GM23338 (cell line): ENCODE results near the gene BCL11B. TPM values are rescaled to one million over a fixed set of nuclear protein-coding genes. Genes with fewer than 3 reads are reported as not detected.

ENCODE experiments used
- ATAC-seq: fragments of 200-7000 bp; cut with Tn5 transposase; 3 replicates; pipeline ENCODE4 v1.9.1; 2020
- DNase-seq: peaks from one replicate; pipeline ENCODE4 v3.0.0-alpha.2; 2015; ENCODE audit warnings: low spot score
- H2AFZ ChIP-seq: fragments of 200-600 bp; sonication (generic); 2 replicates; pipeline ENCODE4 v1.8.0; 2016; ENCODE audit warnings: antibody characterized with exemption, mild to moderate bottlenecking, moderate library complexity
- H3F3A ChIP-seq: fragments of 200-600 bp; sonication (generic); replicated peaks from 2 replicates; pipeline ENCODE4 v1.8.0; 2017; ENCODE audit warnings: antibody characterized with exemption, mixed run types, low read depth
- H3K27ac ChIP-seq: fragments of 200-600 bp; sonication (generic); 2 replicates; pipeline ENCODE4 v1.6.1; 2016; ENCODE audit warnings: low read depth
- H3K27me3 ChIP-seq: fragments of 200-600 bp; sonication (generic); 2 replicates; pipeline ENCODE4 v1.8.0; 2016; ENCODE audit warnings: mild to moderate bottlenecking, mixed run types, moderate library complexity; ENCODE audit not compliant: insufficient read depth
- H3K36me3 ChIP-seq: fragments of 200-600 bp; sonication (generic); 2 replicates; pipeline ENCODE4 v1.8.0; 2016; ENCODE audit warnings: mild to moderate bottlenecking; ENCODE audit not compliant: insufficient read depth
- H3K4me1 ChIP-seq: fragments of 200-600 bp; sonication (generic); 2 replicates; pipeline ENCODE4 v1.8.0; 2016; ENCODE audit warnings: mild to moderate bottlenecking, moderate library complexity; ENCODE audit not compliant: insufficient read depth
- H3K4me2 ChIP-seq: fragments of 200-600 bp; sonication (generic); 2 replicates; pipeline ENCODE4 v1.7.1; 2017; ENCODE audit warnings: mixed run types
- H3K4me3 ChIP-seq: fragments of 200-600 bp; sonication (generic); 2 replicates; pipeline ENCODE4 v1.6.1; 2016; ENCODE audit warnings: mixed run types
- H3K79me2 ChIP-seq: fragments of 200-600 bp; sonication (generic); replicated peaks from 2 replicates; pipeline ENCODE4 v1.8.0; 2017; ENCODE audit warnings: mild to moderate bottlenecking; ENCODE audit not compliant: insufficient read depth
- H3K9me2 ChIP-seq: fragments of 200-600 bp; sonication (generic); 2 replicates; pipeline ENCODE4 v1.8.0; 2017; ENCODE audit not compliant: insufficient read depth
- H4K20me1 ChIP-seq: fragments of 200-600 bp; sonication (generic); replicated peaks from 2 replicates; pipeline ENCODE4 v1.8.0; 2017; ENCODE audit warnings: mild to moderate bottlenecking; ENCODE audit not compliant: insufficient read depth
- H3K27ac Mint-ChIP-seq: 2 replicates; pipeline ENCODE4 v1.8.0; 2020; ENCODE audit warnings: inconsistent platforms, mild to moderate bottlenecking, moderate library complexity, mixed read lengths
- H3K27me3 Mint-ChIP-seq: 3 replicates; pipeline ENCODE4 v1.8.0; 2022; ENCODE audit warnings: low read depth, mild to moderate bottlenecking, moderate library complexity, mixed read lengths, inconsistent platforms; ENCODE audit not compliant: insufficient read depth, poor library complexity
- H3K36me3 Mint-ChIP-seq: 3 replicates; pipeline ENCODE4 v1.8.0; 2021; ENCODE audit warnings: low read depth, mild to moderate bottlenecking, inconsistent platforms, moderate library complexity, mixed read lengths
- H3K4me1 Mint-ChIP-seq: 3 replicates; pipeline ENCODE4 v1.8.0; 2020; ENCODE audit warnings: mild to moderate bottlenecking, inconsistent platforms, mixed read lengths
- H3K4me3 Mint-ChIP-seq: 3 replicates; pipeline ENCODE4 v1.8.0; 2021; ENCODE audit warnings: moderate library complexity, mild to moderate bottlenecking, inconsistent platforms, mixed read lengths
- H3K9me3 Mint-ChIP-seq: 3 replicates; pipeline ENCODE4 v1.8.0; 2020; ENCODE audit warnings: moderate library complexity, mild to moderate bottlenecking, inconsistent platforms, mixed read lengths
- CREB1 ChIP-seq: fragments of 250-450 bp; sonication (Bioruptor Pico); IDR thresholded peaks from 2 replicates; pipeline ENCODE4 v1.5.0; 2020; ENCODE audit warnings: low read depth, mild to moderate bottlenecking, moderate library complexity
- EZH2 ChIP-seq: fragments of 200-600 bp; sonication (generic); IDR thresholded peaks from one replicate; pipeline ENCODE4 v1.8.0; 2017; ENCODE audit warnings: antibody characterized with exemption, mild to moderate bottlenecking, low read depth; ENCODE audit not compliant: unreplicated experiment
- EZH2phosphoT487 ChIP-seq: fragments of 200-600 bp; sonication (generic); IDR thresholded peaks from one replicate; pipeline ENCODE4 v1.8.1; 2018; ENCODE audit warnings: antibody characterized with exemption; ENCODE audit not compliant: unreplicated experiment
- JUNB ChIP-seq: IDR thresholded peaks from one replicate; pipeline ENCODE4 v1.6.1; 2016; ENCODE audit warnings: antibody characterized with exemption; ENCODE audit not compliant: unreplicated experiment
- NANOG ChIP-seq: IDR thresholded peaks from 2 replicates; pipeline ENCODE4 v1.6.1; 2016; ENCODE audit warnings: antibody characterized with exemption, borderline replicate concordance
- POLR2AphosphoS5 ChIP-seq: IDR thresholded peaks from 2 replicates; pipeline ENCODE4 v1.6.1; 2016; ENCODE audit warnings: antibody characterized with exemption, low read depth
- REST ChIP-seq: IDR thresholded peaks from one replicate; pipeline ENCODE4 v1.6.1; 2018; ENCODE audit warnings: antibody characterized with exemption; ENCODE audit not compliant: unreplicated experiment
- ZNF331 ChIP-seq: fragments of 250-450 bp; sonication (Bioruptor Pico); IDR thresholded peaks from 2 replicates; pipeline ENCODE4 v1.5.0; 2020; ENCODE audit warnings: low read depth, mild to moderate bottlenecking, moderate library complexity
- polyA plus RNA-seq: library from polyadenylated mRNA; unstranded; fragments of >200 nt; fragmentation: Nextera tagmentation; extraction: Ambion mirVana; gene quantifications from 2 replicates; pipeline ENCODE4 v1.2.1, GENCODE V29; 2016
- total RNA-seq: library from RNA; depleted of rRNA; stranded (reverse); fragments of >200 nt; shearing (Covaris generic); gene quantifications from 2 replicates; pipeline ENCODE4 v1.2.3, GENCODE V29; 2014
- TF ChIP-seq, protein P1 (sequence below), 2 experiments: fragments of 200-600 bp in 1 of 2; sonication (generic) in 1 of 2; conservative IDR thresholded peaks; 2 replicates each; pipeline versions ENCODE4 v1.5.1 to v1.6.1; 2016 to 2017; ENCODE audit warnings: antibody characterized with exemption in 2 of 2, low read depth in 2 of 2, mild to moderate bottlenecking in 2 of 2, moderate library complexity in 1 of 2

Gene BCL11B
- total and polyA plus RNA-seq, 2 experiments from 2014 or later = 2.4 to 6.7 TPM

DNA sequence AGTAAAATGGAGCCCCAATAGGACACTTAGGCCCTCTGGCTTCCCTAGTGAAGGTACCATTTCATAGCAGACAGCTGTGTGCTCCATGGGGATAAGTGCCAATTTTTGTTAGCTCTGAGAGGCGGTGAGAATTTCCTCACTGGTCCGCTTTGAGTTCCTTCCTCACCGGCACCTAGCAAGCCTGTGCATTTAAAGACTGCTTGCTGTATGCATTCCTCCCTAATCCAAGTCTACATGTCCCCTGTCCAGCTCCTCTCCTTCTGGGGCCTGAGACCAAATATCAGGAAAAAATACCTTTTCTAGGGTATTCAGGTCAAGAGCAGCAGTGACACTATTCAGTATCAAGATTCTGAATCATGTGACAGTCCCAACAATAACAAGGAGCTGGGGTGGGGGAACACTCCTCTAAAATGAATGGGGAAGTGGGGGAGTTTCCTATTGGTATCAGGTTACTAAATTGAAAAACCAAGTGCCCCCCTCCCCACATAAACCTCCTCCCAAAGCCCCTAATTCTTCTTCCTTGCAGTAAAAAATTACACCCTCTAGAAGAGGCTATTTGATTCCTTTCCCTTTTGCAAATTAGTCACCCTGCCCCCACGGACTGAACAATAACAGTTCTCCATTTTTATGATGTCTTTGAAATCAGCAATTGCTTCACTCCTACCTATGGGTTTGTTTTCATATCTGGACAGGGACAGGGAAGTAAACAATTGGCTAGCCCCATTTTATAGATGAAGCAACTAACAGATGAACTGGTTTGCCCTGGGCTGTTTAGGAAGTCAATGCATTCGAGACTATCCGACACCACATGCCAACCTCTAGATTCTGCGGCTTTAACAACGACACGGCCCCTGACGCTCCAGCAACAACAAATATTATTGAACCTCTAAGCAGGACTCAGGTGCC, 28.9 kb downstream of the BCL11B start:
- H3K79me2 ChIP-seq = peaks cover 74% of the 10 kb centered on the region
- no peak for DNase-seq
- peaks cover 83% of the 10 kb centered on the region for H3K4me1 ChIP-seq
- peak overlapping the region; percentile 81; the same call in 2 of the 3 replicates for H3K4me3 Mint-ChIP-seq
- no peak for ATAC-seq
- H3K4me2 ChIP-seq = peak overlapping the region; percentile 81
- no peak overlapping the region for H2AFZ ChIP-seq
- H3K4me1 Mint-ChIP-seq = peaks cover 84% of the 10 kb centered on the region
- no peaks in the 10 kb centered on the region for H3K36me3 ChIP-seq
- no peak overlapping the region for H3K27ac ChIP-seq
- H3K9me3 Mint-ChIP-seq = no peaks in the 10 kb centered on the region; the same call in 2 of the 3 replicates
- H3K27me3 Mint-ChIP-seq = peaks cover 9% of the 10 kb centered on the region
- H4K20me1 ChIP-seq = no peaks in the 10 kb centered on the region; the same call in 1 of the 2 replicates
- peaks cover 13% of the 10 kb centered on the region for H3F3A ChIP-seq
- TF ChIP-seq CREB1 (CRISPR knock-in tag) = no peak
- TF ChIP-seq EZH2phosphoT487 = no peak
- TF ChIP-seq, protein P1, sequence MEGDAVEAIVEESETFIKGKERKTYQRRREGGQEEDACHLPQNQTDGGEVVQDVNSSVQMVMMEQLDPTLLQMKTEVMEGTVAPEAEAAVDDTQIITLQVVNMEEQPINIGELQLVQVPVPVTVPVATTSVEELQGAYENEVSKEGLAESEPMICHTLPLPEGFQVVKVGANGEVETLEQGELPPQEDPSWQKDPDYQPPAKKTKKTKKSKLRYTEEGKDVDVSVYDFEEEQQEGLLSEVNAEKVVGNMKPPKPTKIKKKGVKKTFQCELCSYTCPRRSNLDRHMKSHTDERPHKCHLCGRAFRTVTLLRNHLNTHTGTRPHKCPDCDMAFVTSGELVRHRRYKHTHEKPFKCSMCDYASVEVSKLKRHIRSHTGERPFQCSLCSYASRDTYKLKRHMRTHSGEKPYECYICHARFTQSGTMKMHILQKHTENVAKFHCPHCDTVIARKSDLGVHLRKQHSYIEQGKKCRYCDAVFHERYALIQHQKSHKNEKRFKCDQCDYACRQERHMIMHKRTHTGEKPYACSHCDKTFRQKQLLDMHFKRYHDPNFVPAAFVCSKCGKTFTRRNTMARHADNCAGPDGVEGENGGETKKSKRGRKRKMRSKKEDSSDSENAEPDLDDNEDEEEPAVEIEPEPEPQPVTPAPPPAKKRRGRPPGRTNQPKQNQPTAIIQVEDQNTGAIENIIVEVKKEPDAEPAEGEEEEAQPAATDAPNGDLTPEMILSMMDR (conservative IDR thresholded peaks at IDR 0.05; ENCODE audit: low read depth in 2 of 2) = no peak
- no peak for TF ChIP-seq JUNB
- no peak for TF ChIP-seq ZNF331 (CRISPR knock-in tag)
- TF ChIP-seq POLR2AphosphoS5 = no peak
- TF ChIP-seq REST = no peak
- TF ChIP-seq EZH2 = no peak
- no peak for TF ChIP-seq NANOG
- no peaks in the 10 kb centered on the region for H3K27me3 ChIP-seq
- H3K27ac Mint-ChIP-seq = peak overlapping the region; percentile 74
- H3K36me3 Mint-ChIP-seq = no peaks in the 10 kb centered on the region
- no peaks in the 10 kb centered on the region for H3K9me2 ChIP-seq
- H3K4me3 ChIP-seq = no peak overlapping the region
